Ovary (tissue), 9 donors: ENCODE measurements around the gene BPIFB4. TPM values are rescaled to one million over a fixed set of nuclear protein-coding genes. Genes with fewer than 3 reads are reported as not detected.
"Not testable (repeated sequence)": the region's sequence is repeated elsewhere in the genome, so short reads cannot be mapped to it uniquely, and the experiment has no call there.

Source experiments
- DNase-seq, 5 donors: peaks; one replicate each; pipeline ENCODE4 v3.0.0-alpha.2; 2019 to 2020
- H3K27ac ChIP-seq, 2 donors: fragments of 200-600 bp; one replicate each; pipeline versions ENCODE4 v1.5.1 to v1.8.0; 2019 to 2022
- H3K27me3 ChIP-seq: fragments of 200-600 bp; one replicate; pipeline ENCODE4 v1.8.0; 2022
- H3K36me3 ChIP-seq: fragments of 200-600 bp; sonication (generic); one replicate; pipeline ENCODE4 v1.5.1; 2019
- H3K4me1 ChIP-seq: one replicate; pipeline ENCODE4 v1.8.1; 2013; ENCODE audit warnings: mild to moderate bottlenecking, moderate library complexity; ENCODE audit not compliant: insufficient read depth
- H3K4me3 ChIP-seq: fragments of 200-600 bp; sonication (generic); one replicate; pipeline ENCODE4 v1.5.1; 2017
- H3K9me3 ChIP-seq, 2 donors: fragments of 200-600 bp in 1 of 2; sonication (generic) in 1 of 2; one replicate each; pipeline versions ENCODE4 v1.5.1 to v1.8.1; 2013 to 2019; ENCODE audit warnings: mild to moderate bottlenecking in 1 of 2, moderate library complexity in 1 of 2
- CTCF ChIP-seq, 3 donors: fragments of 450-650 bp in 2 of 3; fragments of 200-600 bp in 1 of 3; IDR thresholded peaks; one replicate each; pipeline versions ENCODE4 v1.5.1 to v1.8.0; 2016 to 2022; ENCODE audit warnings: antibody characterized with exemption in 3 of 3, mild to moderate bottlenecking in 1 of 3
- EP300 ChIP-seq: sonication (generic); formaldehyde crosslinking; IDR thresholded peaks from one replicate; pipeline ENCODE4 v1.6.1; 2017; ENCODE audit warnings: antibody characterized with exemption
- POLR2A ChIP-seq: fragments of 450-650 bp; IDR thresholded peaks from one replicate; pipeline ENCODE4 v1.6.1; 2017; ENCODE audit warnings: antibody characterized with exemption, mild to moderate bottlenecking, moderate library complexity
- WGBS, 3 donors: extraction: QIAGEN DNeasy Blood & Tissue Kit in 1 of 3; methylation state at CpG; one replicate each; pipeline versions ENCODE4 v1.1.5 to v1.1.7; 2013 to 2017; 5-methylcytosine and 5-hydroxymethylcytosine counted together
- intact Hi-C, 4 donors: fragments of 100-400 bp; cut with DNase I; formaldehyde crosslinking; loops; one replicate each; pipeline versions ENCODE4 v1.11.0 to v1.15.1; 2022 to 2023
- polyA plus RNA-seq, 2 donors: library from polyadenylated mRNA; stranded (reverse); fragments of 200-250 nt in 1 of 2; fragments of 350-450 nt in 1 of 2; fragmentation: Illumina TruSeq in 1 of 2; extraction: RNeasy Lipid Tissue Mini Kit (QIAGEN cat#74804) in 1 of 2; gene quantifications; one replicate each; pipeline ENCODE4 v1.2.3, GENCODE V29; 2013 to 2014
- total RNA-seq, 7 donors: library from RNA; depleted of rRNA in 2 of 7; stranded (reverse); fragments of >200 nt in 2 of 7; fragmentation: NEBNext Ultra II Directional in 3 of 7; extraction: Animal tissue kit (Norgen Biotek cat#: 25700) in 3 of 7; gene quantifications; one replicate each; pipeline versions ENCODE4 v1.1.0 to v1.2.4, GENCODE V29; 2016 to 2023
- donor health status: DM: no; HTN: no; CAD: no; lungs with moderate emphysema.
- donor health status: DM: no; HTN: no; CAD: no.
- donor health status: Bipolar disorder and iron deficiency.
- donor health status: DM: yes; HTN: yes; CAD: no.
- donor health status: DM: no; HTN: no; CAD: no.
- donor health status: DM: yes; HTN: yes; CAD: no.

BPIFB4 gene
- total and polyA plus RNA-seq, 9 donors, result not detected

DNA sequence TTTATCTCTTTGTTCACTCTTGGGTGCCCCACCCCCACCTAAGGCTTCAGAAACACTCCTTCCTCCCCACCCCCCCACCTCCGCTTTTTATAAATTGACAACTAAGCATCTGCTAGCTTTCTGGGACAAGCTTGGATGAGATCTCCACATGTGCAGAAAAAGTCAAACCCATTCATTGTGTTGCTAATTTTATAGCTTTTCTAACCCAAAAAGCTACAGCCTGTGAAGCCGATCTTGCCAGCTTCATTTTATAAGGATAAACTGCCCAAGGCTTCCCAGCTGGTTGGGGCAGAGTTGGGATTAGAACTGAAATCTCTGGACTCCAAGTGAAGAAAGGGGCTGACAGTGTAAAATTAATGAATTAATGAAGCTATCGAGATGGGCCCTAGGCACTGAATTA is 24.1 kb downstream of the BPIFB4 start:
- H3K4me1 ChIP-seq, result no peaks in the 10 kb centered on the region
- intact Hi-C loops, result no loop called here
- WGBS, 3 donors, result 64 to 73% (median 68%) methylated on average over 3 of the region's 3 CpGs
- no peak for TF ChIP-seq CTCF (IDR thresholded peaks at IDR 0.05)
- no peak for TF ChIP-seq POLR2A
- no peak for TF ChIP-seq EP300
- H3K36me3 ChIP-seq, result no peaks in the 10 kb centered on the region
- no peak overlapping the region for H3K27ac ChIP-seq
- no peak for DNase-seq
- no peaks in the 10 kb centered on the region for H3K9me3 ChIP-seq
- no peak overlapping the region for H3K4me3 ChIP-seq
- H3K27me3 ChIP-seq, result no peaks in the 10 kb centered on the region

DNA sequence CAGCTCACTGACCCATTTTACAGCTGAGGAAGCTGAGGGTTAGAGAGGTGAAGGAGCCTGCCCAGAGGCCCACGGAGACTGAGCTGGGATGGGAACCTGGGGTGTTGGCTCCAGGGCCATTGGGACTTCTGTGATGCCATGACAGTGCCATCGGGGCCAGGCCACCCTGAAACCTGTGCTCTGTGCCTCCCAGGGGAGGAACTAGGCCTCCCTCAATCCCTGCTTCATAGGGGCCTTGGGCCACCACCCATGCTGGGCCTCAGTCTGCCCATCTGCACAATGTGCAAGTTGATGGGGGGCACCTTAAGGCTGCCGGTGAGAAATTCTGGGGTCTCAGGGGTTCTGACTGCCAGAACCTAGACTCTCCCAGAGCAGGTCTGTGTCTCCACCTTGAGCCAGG is 24.9 kb downstream of the BPIFB4 start:
- Histone ChIP-seq H3K27me3 (no peaks in the 10 kb centered on the region), H3K27ac (no peak overlapping the region), H3K9me3 (no peaks in the 10 kb centered on the region), H3K4me3 (no peak overlapping the region), H3K36me3 (no peaks in the 10 kb centered on the region), H3K4me1 (no peaks in the 10 kb centered on the region)
- TF ChIP-seq CTCF (IDR thresholded peaks at IDR 0.05) (no peak), POLR2A (no peak), EP300 (no peak)
- WGBS, 3 donors, result 72 to 82% (median 79%) methylated on average over 3 of the region's 3 CpGs
- no peak for DNase-seq
- intact Hi-C loops, result no loop called here

DNA sequence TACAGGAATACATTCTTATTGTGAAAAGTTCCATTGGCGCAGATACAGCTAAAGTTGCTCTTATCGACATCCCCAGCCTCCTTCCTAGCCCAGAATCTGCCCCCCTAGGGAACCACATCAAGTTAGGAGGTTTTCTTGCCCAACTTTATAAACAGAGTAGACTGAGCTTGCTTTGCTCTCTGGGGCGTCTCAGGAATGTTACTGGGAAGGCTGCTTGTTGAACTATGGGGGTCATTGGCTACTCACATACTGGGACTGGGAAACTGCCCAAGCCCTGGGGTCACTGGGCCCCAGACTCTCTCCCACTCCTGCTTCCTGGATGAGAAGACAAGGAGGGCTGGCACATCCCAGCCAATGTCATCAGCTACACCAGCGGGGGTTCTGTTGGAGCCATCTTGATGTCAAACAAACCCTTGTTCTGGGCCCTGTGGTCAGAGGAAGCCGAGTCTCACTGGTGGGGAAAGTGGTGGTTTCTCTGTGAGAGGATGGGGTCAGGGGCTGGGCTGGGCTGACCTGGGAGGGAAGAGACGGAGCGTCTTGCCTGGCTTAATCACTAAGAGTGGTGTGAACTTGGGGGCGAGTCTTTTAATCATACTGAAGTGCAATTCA is 26.0 kb downstream of the BPIFB4 start:
- no peak for DNase-seq
- Histone ChIP-seq H3K4me1 (no peaks in the 10 kb centered on the region), H3K9me3 (no peaks in the 10 kb centered on the region), H3K27me3 (no peaks in the 10 kb centered on the region), H3K36me3 (no peaks in the 10 kb centered on the region), H3K27ac (no peak overlapping the region), H3K4me3 (no peak overlapping the region)
- TF ChIP-seq POLR2A (no peak), EP300 (no peak), CTCF (IDR thresholded peaks at IDR 0.05) (no peak)
- intact Hi-C loops, result no loop called here
- WGBS, 3 donors, result 52 to 55% (median 54%) methylated on average over 8 of the region's 8 CpGs

GRCh38 chr20:33106058-33106620 is 26.7 kb downstream of the BPIFB4 start:
- H3K9me3 ChIP-seq, H3K27me3 ChIP-seq, DNase-seq, H3K36me3 ChIP-seq, H3K27ac ChIP-seq, H3K4me1 ChIP-seq, intact Hi-C loops, H3K4me3 ChIP-seq: not testable (repeated sequence)
- WGBS, 3 donors, result 58 to 71% (median 59%) methylated on average over 7 of the region's 7 CpGs

GRCh38 chr20:33108661-33109060 is 29.2 kb downstream of the BPIFB4 start:
- Histone ChIP-seq H3K4me1 (no peaks in the 10 kb centered on the region), H3K27me3 (no peaks in the 10 kb centered on the region), H3K36me3 (no peaks in the 10 kb centered on the region), H3K27ac (no peak overlapping the region), H3K9me3 (no peaks in the 10 kb centered on the region), H3K4me3 (no peak overlapping the region)
- WGBS, 3 donors, result 52 to 65% (median 64%) methylated on average over 2 of the region's 2 CpGs
- DNase-seq, result no peak
- no peak for TF ChIP-seq EP300
- no peak for TF ChIP-seq POLR2A
- no peak for TF ChIP-seq CTCF (IDR thresholded peaks at IDR 0.05)
- intact Hi-C loops, result no loop called here
